ENCODE data around the gene ZP1.

GRCh38 chr11:60874421-60875365, 7.4 kb downstream of the ZP1 start:
- TF ChIP-seq CTCF (IDR thresholded peaks at IDR 0.05) (no peak), EP300 (IDR thresholded peaks at IDR 0.05) (no peak), POLR2A (IDR thresholded peaks at IDR 0.05) (no peak), POLR2AphosphoS5 (IDR thresholded peaks at IDR 0.05) (no peak)
